T-helper 2 cell (primary cell): ENCODE measurements around the gene SLC5A10.
"Not testable (repeated sequence)": the region's sequence is repeated elsewhere in the genome, so short reads cannot be mapped to it uniquely, and the experiment has no call there.

ENCODE experiments used
- DNase-seq, 5 experiments: peaks; one replicate each; pipeline versions ENCODE4 v3.0.0 to v3.0.0-alpha.2; 2012 to 2022

SLC5A10 gene

GRCh38 chr17:19047510-19047909, 95.5 kb downstream of the SLC5A10 start:
- not testable (repeated sequence) for DNase-seq

GRCh38 chr17:19048826-19049225, 96.9 kb downstream of the SLC5A10 start:
- not testable (repeated sequence) for DNase-seq

GRCh38 chr17:19055447-19055846, 103.5 kb downstream of the SLC5A10 start:
- not testable (repeated sequence) for DNase-seq

- DNase-seq: peak in 1 of 5 experiments; percentile 30
Measured at GRCh38 chr17:19062009-19062717, 110.2 kb downstream of the SLC5A10 start.

GRCh38 chr17:19062718-19063325, 110.9 kb downstream of the SLC5A10 start:
- DNase-seq: not testable (repeated sequence)

- peak in 4 of 5 experiments; percentile 25 to 95 (median 80) for DNase-seq
Measured at GRCh38 chr17:19063326-19063956, 111.5 kb downstream of the SLC5A10 start.

GRCh38 chr17:19064378-19064777, 112.4 kb downstream of the SLC5A10 start:
- peak in 1 of 5 experiments; percentile 1 for DNase-seq

GRCh38 chr17:19070318-19071168, 118.6 kb downstream of the SLC5A10 start:
- not testable (repeated sequence) for DNase-seq
